H9 (cell line): ENCODE data around the gene EGFR. TPM values are rescaled to one million over a fixed set of nuclear protein-coding genes. Genes with fewer than 3 reads are reported as not detected.

Source experiments
- DNase-seq: peaks from one replicate; pipeline ENCODE4 v3.0.0-alpha.2; 2017
- H2AFZ ChIP-seq: one replicate; pipeline ENCODE4 v1.6.1; 2013; ENCODE audit warnings: mild to moderate bottlenecking, low read length, control low read depth, moderate library complexity
- H2AK5ac ChIP-seq: 2 replicates; pipeline ENCODE4 v1.6.1; 2013; ENCODE audit warnings: low read length, control low read depth, mixed read lengths; ENCODE audit not compliant: insufficient read length
- H2BK120ac ChIP-seq: one replicate; pipeline ENCODE4 v1.6.1; 2013; ENCODE audit warnings: low read depth, mild to moderate bottlenecking, low read length, control low read depth, inconsistent platforms; ENCODE audit not compliant: poor library complexity, severe bottlenecking
- H2BK12ac ChIP-seq: 2 replicates; pipeline ENCODE4 v1.6.1; 2013; ENCODE audit warnings: low read length, control low read depth, mixed read lengths, low read depth; ENCODE audit not compliant: insufficient read length
- H2BK15ac ChIP-seq: 2 replicates; pipeline ENCODE4 v1.6.1; 2013; ENCODE audit warnings: low read depth, low read length, control low read depth
- H2BK20ac ChIP-seq: one replicate; pipeline ENCODE4 v1.6.1; 2013; ENCODE audit warnings: low read depth, mild to moderate bottlenecking, low read length, control low read depth, inconsistent platforms; ENCODE audit not compliant: poor library complexity, severe bottlenecking
- H2BK5ac ChIP-seq: 2 replicates; pipeline ENCODE4 v1.6.1; 2013; ENCODE audit warnings: low read length, control low read depth, mixed read lengths; ENCODE audit not compliant: insufficient read length
- H3K14ac ChIP-seq: 2 replicates; pipeline ENCODE4 v1.6.1; 2013; ENCODE audit warnings: low read length, control low read depth; ENCODE audit not compliant: insufficient read depth
- H3K18ac ChIP-seq: 2 replicates; pipeline ENCODE4 v1.6.1; 2013; ENCODE audit warnings: low read depth, mild to moderate bottlenecking, mixed read lengths, low read length, control low read depth; ENCODE audit not compliant: insufficient read length
- H3K23ac ChIP-seq: 2 replicates; pipeline ENCODE4 v1.6.1; 2013; ENCODE audit warnings: low read length, control low read depth, mixed read lengths, low read depth; ENCODE audit not compliant: insufficient read length
- H3K23me2 ChIP-seq: 2 replicates; pipeline ENCODE4 v1.6.1; 2013; ENCODE audit warnings: low read depth, mild to moderate bottlenecking, mixed read lengths, low read length, control low read depth; ENCODE audit not compliant: insufficient read length, poor library complexity, severe bottlenecking
- H3K27ac ChIP-seq: 2 replicates; pipeline ENCODE4 v1.5.1; 2013; ENCODE audit warnings: low read length, control low read depth, mixed read lengths, low read depth; ENCODE audit not compliant: insufficient read length
- H3K27me3 ChIP-seq: 2 replicates; pipeline ENCODE4 v1.6.1; 2013; ENCODE audit warnings: low read length, control low read depth, inconsistent platforms; ENCODE audit not compliant: insufficient read depth
- H3K4ac ChIP-seq: 2 replicates; pipeline ENCODE4 v1.6.1; 2013; ENCODE audit warnings: low read depth, mild to moderate bottlenecking, control low read depth, inconsistent platforms, low read length, moderate library complexity
- H3K4me1 ChIP-seq: 2 replicates; pipeline ENCODE4 v1.6.1; 2013; ENCODE audit warnings: low read length, control low read depth, inconsistent platforms; ENCODE audit not compliant: insufficient read depth
- H3K4me2 ChIP-seq: 2 replicates; pipeline ENCODE4 v1.6.1; 2013; ENCODE audit warnings: low read length, control low read depth, mixed read lengths; ENCODE audit not compliant: insufficient read length, insufficient read depth
- H3K56ac ChIP-seq: 2 replicates; pipeline ENCODE4 v1.6.1; 2013; ENCODE audit warnings: low read depth, mild to moderate bottlenecking, mixed read lengths, low read length, control low read depth; ENCODE audit not compliant: insufficient read length
- H3K79me1 ChIP-seq: 2 replicates; pipeline ENCODE4 v1.6.1; 2013; ENCODE audit warnings: low read depth, mild to moderate bottlenecking, moderate library complexity, low read length, control low read depth, inconsistent platforms; ENCODE audit not compliant: insufficient read depth, poor library complexity, severe bottlenecking
- H3K79me2 ChIP-seq: 2 replicates; pipeline ENCODE4 v1.6.1; 2013; ENCODE audit warnings: low read length, control low read depth, inconsistent platforms; ENCODE audit not compliant: insufficient read depth
- H3K9ac ChIP-seq: 2 replicates; pipeline ENCODE4 v1.6.1; 2013; ENCODE audit warnings: low read length, control low read depth, mixed read lengths; ENCODE audit not compliant: insufficient read length; ENCODE audit errors: extremely low read depth
- H3K9me3 ChIP-seq: one replicate; pipeline ENCODE4 v1.6.1; 2013; ENCODE audit warnings: low read depth, low read length, inconsistent platforms; ENCODE audit not compliant: control insufficient read depth
- H3T11ph ChIP-seq: one replicate; pipeline ENCODE4 v1.6.1; 2013; ENCODE audit warnings: mild to moderate bottlenecking, low read length, control low read depth, inconsistent platforms
- H4K20me1 ChIP-seq: one replicate; pipeline ENCODE4 v1.6.1; 2013; ENCODE audit not compliant: control insufficient read depth, insufficient read length, insufficient read depth
- H4K5ac ChIP-seq: 2 replicates; pipeline ENCODE4 v1.6.1; 2013; ENCODE audit warnings: low read depth, mild to moderate bottlenecking, mixed read lengths, low read length, control low read depth; ENCODE audit not compliant: insufficient read length
- H4K8ac ChIP-seq: replicated peaks from 2 replicates; pipeline ENCODE4 v1.6.1; 2013; ENCODE audit warnings: low read length, control low read depth, mixed read lengths, low read depth; ENCODE audit not compliant: insufficient read length
- H4K91ac ChIP-seq: 2 replicates; pipeline ENCODE4 v1.6.1; 2013; ENCODE audit warnings: low read depth, mild to moderate bottlenecking, moderate library complexity, mixed read lengths, low read length, control low read depth; ENCODE audit not compliant: insufficient read length
- H3K27ac Mint-ChIP-seq, 3 experiments: 2 replicates in 2 of 3; 3 replicates in 1 of 3; pipeline ENCODE4 v1.8.0; 2020 to 2021; ENCODE audit warnings: mixed read lengths in 3 of 3, mild to moderate bottlenecking in 1 of 3, moderate library complexity in 1 of 3
- H3K27me3 Mint-ChIP-seq: 2 replicates; pipeline ENCODE4 v1.8.0; 2021; ENCODE audit warnings: low read depth, mild to moderate bottlenecking, moderate library complexity, mixed read lengths
- H3K36me3 Mint-ChIP-seq, 3 experiments: 2 replicates in 2 of 3; 3 replicates in 1 of 3; pipeline ENCODE4 v1.8.0; 2020 to 2021; ENCODE audit warnings: low read depth in 3 of 3, mixed read lengths in 3 of 3; ENCODE audit not compliant: insufficient read depth in 1 of 3
- H3K4me1 Mint-ChIP-seq, 2 experiments: 2 replicates each; pipeline ENCODE4 v1.8.0; 2020; ENCODE audit warnings: mixed read lengths in 2 of 2
- H3K4me3 Mint-ChIP-seq, 2 experiments: 2 replicates in 1 of 2; 3 replicates in 1 of 2; pipeline ENCODE4 v1.8.0; 2020 to 2021; ENCODE audit warnings: mild to moderate bottlenecking in 2 of 2, mixed read lengths in 2 of 2, moderate library complexity in 1 of 2
- H3K9me3 Mint-ChIP-seq, 2 experiments: 2 replicates in 1 of 2; 3 replicates in 1 of 2; pipeline ENCODE4 v1.8.0; 2020; ENCODE audit warnings: mild to moderate bottlenecking in 2 of 2, mixed read lengths in 2 of 2, moderate library complexity in 1 of 2
- CTCF ChIP-seq: fragments of 200-600 bp; sonication (generic); conservative IDR thresholded peaks from 3 replicates; pipeline ENCODE4 v1.8.0; 2021; ENCODE audit warnings: antibody characterized with exemption, mild to moderate bottlenecking
- WGBS: extraction: QIAGEN DNeasy Blood & Tissue Kit; methylation state at CpG from one replicate; pipeline ENCODE4 v1.1.7; 2013; ENCODE audit warnings: missing lambda C conversion rate, low lambda C conversion rate, mixed read lengths; ENCODE audit not compliant: insufficient read length; ENCODE audit errors: extremely low coverage; 5-methylcytosine and 5-hydroxymethylcytosine counted together
- total RNA-seq: library from RNA; stranded (reverse); gene quantifications from 2 replicates; pipeline ENCODE4 v1.2.1, GENCODE V29; 2021

EGFR gene
- total RNA-seq, 1 experiment from 2014 or later = 3.3 TPM

DNA sequence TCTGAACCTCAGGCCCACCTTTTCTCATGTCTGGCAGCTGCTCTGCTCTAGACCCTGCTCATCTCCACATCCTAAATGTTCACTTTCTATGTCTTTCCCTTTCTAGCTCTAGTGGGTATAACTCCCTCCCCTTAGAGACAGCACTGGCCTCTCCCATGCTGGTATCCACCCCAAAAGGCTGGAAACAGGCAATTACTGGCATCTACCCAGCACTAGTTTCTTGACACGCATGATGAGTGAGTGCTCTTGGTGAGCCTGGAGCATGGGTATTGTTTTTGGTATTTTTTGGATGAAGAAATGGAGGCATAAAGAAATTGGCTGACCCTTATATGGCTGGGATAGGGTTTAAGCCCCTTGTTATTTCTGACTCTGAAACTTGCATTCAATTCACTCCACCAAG is 156.0 kb downstream of the EGFR start:
- Histone ChIP-seq H3K9ac (no peak overlapping the region), H4K5ac (no peak overlapping the region), H3K27me3 (no peaks in the 10 kb centered on the region), H2AK5ac (no peak overlapping the region), H2BK5ac (no peak overlapping the region), H2BK15ac (no peak overlapping the region), H4K8ac (no peak overlapping the region), H3K79me2 (no peaks in the 10 kb centered on the region), H2BK20ac (no peak overlapping the region), H4K20me1 (no peaks in the 10 kb centered on the region), H3K4ac (no peak overlapping the region), H3K27ac (no peak overlapping the region), H3K79me1 (no peaks in the 10 kb centered on the region), H3K18ac (no peak overlapping the region), H3K23ac (no peak overlapping the region), H4K91ac (no peak overlapping the region), H3K9me3 (no peaks in the 10 kb centered on the region), H3K23me2 (no peaks in the 10 kb centered on the region), H3T11ph (no peak overlapping the region), H2BK120ac (no peak overlapping the region), H3K4me1 (no peaks in the 10 kb centered on the region), H2BK12ac (no peak overlapping the region), H2AFZ (no peak overlapping the region), H3K56ac (no peak overlapping the region), H3K4me2 (no peak overlapping the region), H3K14ac (no peak overlapping the region)
- Mint-ChIP-seq H3K36me3 (peaks cover 0 to 7% (median 0%) of the 10 kb centered on the region in 3 experiments; a peak in 1 of 7 replicates), H3K27ac (no peak overlapping the region; a peak in 1 of 7 replicates), H3K27me3 (no peaks in the 10 kb centered on the region), H3K4me1 (peaks cover 0 to 7% of the 10 kb centered on the region in 2 experiments; a peak in 1 of 4 replicates), H3K9me3 (no peaks in the 10 kb centered on the region; a peak in 1 of 5 replicates), H3K4me3 (no peak overlapping the region)
- TF ChIP-seq CTCF = no peak
- WGBS = no CpG with 5 or more reads among the region's 1 CpG
- no peak for DNase-seq
